Measurements from ENCODE around the gene PDE8B.

Gene PDE8B

DNA sequence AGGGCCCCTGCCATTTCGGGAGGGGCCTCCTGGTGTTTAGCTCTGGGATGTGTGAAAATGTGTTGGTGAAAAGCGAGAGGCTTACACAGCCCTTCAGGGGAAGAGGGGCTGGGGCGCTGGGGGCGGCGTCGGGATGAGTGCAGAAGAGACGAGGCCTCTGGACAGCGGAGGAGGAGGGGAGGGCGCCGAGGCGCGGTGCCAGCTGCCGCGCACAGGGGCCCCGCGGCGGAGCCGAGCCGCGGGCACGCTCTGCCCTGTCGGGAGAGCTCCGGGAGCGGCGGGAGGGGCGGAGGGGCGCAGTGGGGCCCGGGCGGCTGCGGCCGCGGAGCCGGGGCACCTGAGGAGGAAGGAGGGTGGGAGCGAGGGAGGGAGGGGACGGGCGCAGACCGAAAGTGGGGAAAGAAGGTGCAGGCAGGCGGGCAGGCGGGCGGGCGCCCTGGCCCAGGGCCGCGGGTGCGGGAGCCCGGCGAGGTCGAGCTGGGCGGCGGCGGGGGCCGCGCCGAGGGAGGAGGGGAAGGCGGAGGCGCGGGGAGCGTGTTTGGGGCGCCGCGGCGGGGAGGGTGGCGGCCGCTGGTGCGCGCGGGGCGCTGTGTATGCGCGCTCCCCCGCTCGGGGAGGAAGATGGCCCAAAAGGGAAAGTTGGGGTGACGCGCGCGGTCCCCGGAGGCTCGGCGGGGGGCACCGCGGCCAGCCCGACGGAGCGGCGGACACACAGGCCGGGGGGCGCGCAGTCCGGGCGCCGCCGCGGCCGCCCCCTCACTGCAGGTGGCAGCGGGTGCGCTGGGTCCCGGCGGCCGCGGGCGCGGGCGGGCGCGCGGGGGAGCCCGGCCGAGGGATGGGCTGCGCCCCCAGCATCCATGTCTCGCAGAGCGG, at the start of gene PDE8B:
TSS of gene PDE8B (plus strand) at position 590 of the 873 bp plus-strand sequence. CDS start at position 836, 246 bp downstream.
- no peak for DNase-seq (ENCODE audit: low read depth)
- no peak within 1 kb of the TSS for H3K4me3 ChIP-seq (replicated peaks; ENCODE audit: low read depth, low read length)
- TF ChIP-seq, protein P1, sequence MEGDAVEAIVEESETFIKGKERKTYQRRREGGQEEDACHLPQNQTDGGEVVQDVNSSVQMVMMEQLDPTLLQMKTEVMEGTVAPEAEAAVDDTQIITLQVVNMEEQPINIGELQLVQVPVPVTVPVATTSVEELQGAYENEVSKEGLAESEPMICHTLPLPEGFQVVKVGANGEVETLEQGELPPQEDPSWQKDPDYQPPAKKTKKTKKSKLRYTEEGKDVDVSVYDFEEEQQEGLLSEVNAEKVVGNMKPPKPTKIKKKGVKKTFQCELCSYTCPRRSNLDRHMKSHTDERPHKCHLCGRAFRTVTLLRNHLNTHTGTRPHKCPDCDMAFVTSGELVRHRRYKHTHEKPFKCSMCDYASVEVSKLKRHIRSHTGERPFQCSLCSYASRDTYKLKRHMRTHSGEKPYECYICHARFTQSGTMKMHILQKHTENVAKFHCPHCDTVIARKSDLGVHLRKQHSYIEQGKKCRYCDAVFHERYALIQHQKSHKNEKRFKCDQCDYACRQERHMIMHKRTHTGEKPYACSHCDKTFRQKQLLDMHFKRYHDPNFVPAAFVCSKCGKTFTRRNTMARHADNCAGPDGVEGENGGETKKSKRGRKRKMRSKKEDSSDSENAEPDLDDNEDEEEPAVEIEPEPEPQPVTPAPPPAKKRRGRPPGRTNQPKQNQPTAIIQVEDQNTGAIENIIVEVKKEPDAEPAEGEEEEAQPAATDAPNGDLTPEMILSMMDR (IDR thresholded peaks at IDR 0.05; ENCODE audit: low read length, missing control alignments) = no peak

- TF ChIP-seq, protein P1 (IDR thresholded peaks at IDR 0.05; ENCODE audit: low read length, missing control alignments) = no peak
- no peak overlapping the region for H3K4me3 ChIP-seq (replicated peaks; ENCODE audit: low read depth, low read length)
- DNase-seq (ENCODE audit: low read depth) = no peak
These were observed 47.0 kb upstream of the PDE8B start for GRCh38 chr5:77163453-77163852.

GRCh38 chr5:77167063-77167462, 43.4 kb upstream of the PDE8B start:
- TF ChIP-seq, protein P1 (IDR thresholded peaks at IDR 0.05; ENCODE audit: low read length, missing control alignments) = no peak
- no peak overlapping the region for H3K4me3 ChIP-seq (replicated peaks; ENCODE audit: low read depth, low read length)

GRCh38 chr5:77167695-77168121, 42.8 kb upstream of the PDE8B start:
- peak; percentile 84 for DNase-seq (ENCODE audit: low read depth)
- TF ChIP-seq, protein P1 (IDR thresholded peaks at IDR 0.05; ENCODE audit: low read length, missing control alignments) = no peak
- H3K4me3 ChIP-seq (replicated peaks; ENCODE audit: low read depth, low read length) = no peak overlapping the region

More at GRCh38 chr5:77167063-77167462, 43.4 kb upstream of the PDE8B start:
- DNase-seq (ENCODE audit: low read depth) = no peak

DNA sequence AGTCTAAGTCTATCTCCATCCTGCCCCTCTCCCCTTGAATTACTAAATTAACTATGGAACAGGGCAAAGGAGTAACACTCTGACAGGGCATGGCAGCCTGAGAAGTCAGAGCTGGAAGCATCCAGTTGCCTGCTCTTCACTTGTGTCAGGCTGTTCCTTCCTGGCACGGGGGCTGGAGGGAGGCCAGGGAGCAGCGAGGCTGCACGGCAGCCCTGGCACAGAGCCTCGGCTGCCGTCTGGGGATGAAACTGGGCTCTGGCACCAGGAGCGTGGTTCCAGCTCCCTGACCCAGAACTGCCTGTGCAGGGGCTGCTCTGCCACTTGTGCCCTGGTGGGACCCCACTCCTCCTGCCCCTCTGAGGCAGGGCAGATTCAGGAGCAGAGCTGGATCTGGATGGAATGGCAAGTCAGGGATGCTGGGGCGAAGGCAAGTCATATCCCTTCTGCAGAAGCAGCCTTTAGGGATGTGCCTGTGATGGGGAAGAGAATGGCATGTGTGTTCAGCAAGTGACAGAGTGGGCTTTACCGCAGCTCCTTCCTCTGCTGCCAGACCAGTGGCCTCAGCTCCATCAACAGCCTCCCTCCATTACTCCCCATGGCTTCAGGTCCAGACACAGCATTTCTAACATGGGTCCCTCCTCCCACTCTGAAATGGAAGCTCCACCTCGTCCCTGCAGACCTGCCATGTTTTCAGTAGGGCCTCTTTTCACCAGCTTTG, 42.2 kb upstream of the PDE8B start:
- peak; percentile 56 for DNase-seq (ENCODE audit: low read depth)
- TF ChIP-seq, protein P1 (IDR thresholded peaks at IDR 0.05; ENCODE audit: low read length, missing control alignments) = no peak
- no peak overlapping the region for H3K4me3 ChIP-seq (replicated peaks; ENCODE audit: low read depth, low read length)

- H3K4me3 ChIP-seq (replicated peaks; ENCODE audit: low read depth, low read length) = no peak overlapping the region
- DNase-seq (ENCODE audit: low read depth) = peak; percentile 12
- TF ChIP-seq, protein P1 (IDR thresholded peaks at IDR 0.05; ENCODE audit: low read length, missing control alignments) = no peak
These were observed 41.6 kb upstream of the PDE8B start for GRCh38 chr5:77168879-77169244.

Measured in fibroblast of pulmonary artery (primary cell).